Activated CD4-positive, alpha-beta memory T cell treated with anti-CD3 and anti-CD28 coated beads, Interleukin-2, amount 10 ng/mL, durations not matched to agents 7 days and 5 days (primary cell): ENCODE measurements around the gene NHS. TPM values are rescaled to one million over a fixed set of nuclear protein-coding genes. Genes with fewer than 3 reads are reported as not detected.

Experiments
- CTCF ChIA-PET: fragments of 350-600 bp; sonication (Branson Sonifier 250); formaldehyde crosslinking; loops from one replicate; lab custom pipeline; 2021; ENCODE audit warnings: antibody characterized with exemption, inconsistent platforms; lab: Charles Lee
- POLR2A ChIA-PET: fragments of 350-600 bp; sonication (Branson Sonifier 250); formaldehyde crosslinking; loops from one replicate; lab custom pipeline; 2021; ENCODE audit warnings: antibody characterized with exemption; lab: Charles Lee
- DNase-seq: peaks from one replicate; pipeline ENCODE4 v3.0.0-alpha.2; 2020
- H3K27ac Mint-ChIP-seq: one replicate; pipeline ENCODE4 v1.8.0; 2021; ENCODE audit warnings: mild to moderate bottlenecking, mixed read lengths
- H3K27me3 Mint-ChIP-seq: one replicate; pipeline ENCODE4 v1.8.0; 2021; ENCODE audit warnings: mixed read lengths
- H3K36me3 Mint-ChIP-seq: one replicate; pipeline ENCODE4 v1.8.0; 2021; ENCODE audit warnings: low read depth, mixed read lengths
- H3K4me1 Mint-ChIP-seq: one replicate; pipeline ENCODE4 v1.8.0; 2021; ENCODE audit warnings: mixed read lengths
- H3K4me3 Mint-ChIP-seq: one replicate; pipeline ENCODE4 v1.8.0; 2021; ENCODE audit warnings: mild to moderate bottlenecking, mixed read lengths
- H3K9me3 Mint-ChIP-seq: one replicate; pipeline ENCODE4 v1.8.0; 2021; ENCODE audit warnings: mixed read lengths
- total RNA-seq, 2 experiments: library from RNA; stranded (reverse); gene quantifications; one replicate each; pipeline ENCODE4 v1.2.3, GENCODE V29; 2021

The NHS gene
- total RNA-seq, 2 experiments from 2014 or later: 0.43 to 0.71 TPM

DNA sequence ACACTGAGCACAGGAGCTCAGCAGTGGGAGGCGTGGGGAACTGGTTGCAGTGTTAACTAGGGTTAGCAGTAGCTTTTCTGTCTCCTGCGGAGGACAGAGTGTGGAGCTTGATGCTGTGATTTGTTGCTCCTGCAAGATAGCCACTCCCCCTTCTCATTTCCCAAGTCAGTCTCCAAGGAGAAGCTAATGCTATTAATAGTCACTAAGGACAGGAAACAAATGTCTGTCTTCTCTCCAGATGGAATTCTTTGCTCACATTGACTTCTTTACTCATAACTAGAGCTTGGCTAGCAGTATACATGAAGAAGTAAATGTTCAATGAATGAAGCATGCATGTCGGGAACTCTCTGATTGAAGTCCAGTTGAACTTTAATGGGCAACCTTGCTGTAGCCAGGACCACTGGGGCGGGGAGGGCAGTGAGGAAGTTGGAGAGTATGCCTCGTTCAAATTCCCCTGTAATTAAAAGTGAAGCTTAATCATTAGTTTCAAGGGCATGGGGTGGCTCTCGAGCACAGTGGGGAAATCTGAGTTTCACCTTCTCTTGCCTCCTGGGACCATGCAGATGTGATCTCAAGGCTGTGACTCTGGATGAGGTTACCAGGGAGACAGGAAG lies 205.6 kb downstream of the NHS start:
- ChIA-PET POLR2A (no interaction called here), CTCF (no interaction called here)
- Mint-ChIP-seq H3K9me3 (no peaks in the 10 kb centered on the region), H3K27ac (no peak overlapping the region), H3K36me3 (no peaks in the 10 kb centered on the region), H3K4me3 (no peak overlapping the region), H3K4me1 (no peaks in the 10 kb centered on the region), H3K27me3 (peaks cover 2% of the 10 kb centered on the region)
- DNase-seq: no peak

GRCh38 chrX:17581641-17582040 lies 206.6 kb downstream of the NHS start:
- Mint-ChIP-seq H3K9me3 (no peaks in the 10 kb centered on the region), H3K36me3 (no peaks in the 10 kb centered on the region), H3K27me3 (peaks cover 2% of the 10 kb centered on the region), H3K4me1 (no peaks in the 10 kb centered on the region), H3K27ac (no peak overlapping the region), H3K4me3 (no peak overlapping the region)
- ChIA-PET CTCF (no interaction called here), POLR2A (no interaction called here)
- DNase-seq: no peak

- Mint-ChIP-seq H3K36me3 (no peaks in the 10 kb centered on the region), H3K4me1 (no peaks in the 10 kb centered on the region), H3K27ac (no peak overlapping the region), H3K4me3 (no peak overlapping the region), H3K9me3 (no peaks in the 10 kb centered on the region), H3K27me3 (peaks cover 2% of the 10 kb centered on the region)
- no peak for DNase-seq
- CTCF ChIA-PET: no interaction called here
- POLR2A ChIA-PET: no interaction called here
Measured at GRCh38 chrX:17584248-17584681, 209.3 kb downstream of the NHS start.

DNA sequence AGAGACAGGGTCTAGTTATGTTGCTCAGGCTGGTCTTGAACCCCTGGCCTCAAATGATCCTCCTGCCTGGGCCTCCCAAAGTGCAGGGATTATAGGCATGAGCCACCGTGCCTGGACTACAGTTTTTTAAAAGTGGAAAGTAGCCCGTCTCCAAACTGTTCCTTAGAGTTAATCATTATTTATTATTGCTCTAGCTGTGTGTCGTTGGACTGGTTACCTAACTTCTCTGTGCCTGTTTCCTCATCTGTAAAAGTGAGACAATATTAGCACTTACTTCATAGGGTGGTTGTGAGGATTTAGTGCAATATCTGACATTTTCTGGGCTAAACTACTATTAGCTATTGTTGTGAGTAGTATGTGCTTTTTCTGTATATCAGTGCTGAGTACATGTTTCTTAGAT lies 210.0 kb downstream of the NHS start:
- Mint-ChIP-seq H3K27me3 (peaks cover 2% of the 10 kb centered on the region), H3K27ac (no peak overlapping the region), H3K36me3 (no peaks in the 10 kb centered on the region), H3K4me1 (no peaks in the 10 kb centered on the region), H3K9me3 (no peaks in the 10 kb centered on the region), H3K4me3 (no peak overlapping the region)
- ChIA-PET POLR2A (no interaction called here), CTCF (no interaction called here)
- no peak for DNase-seq

DNA sequence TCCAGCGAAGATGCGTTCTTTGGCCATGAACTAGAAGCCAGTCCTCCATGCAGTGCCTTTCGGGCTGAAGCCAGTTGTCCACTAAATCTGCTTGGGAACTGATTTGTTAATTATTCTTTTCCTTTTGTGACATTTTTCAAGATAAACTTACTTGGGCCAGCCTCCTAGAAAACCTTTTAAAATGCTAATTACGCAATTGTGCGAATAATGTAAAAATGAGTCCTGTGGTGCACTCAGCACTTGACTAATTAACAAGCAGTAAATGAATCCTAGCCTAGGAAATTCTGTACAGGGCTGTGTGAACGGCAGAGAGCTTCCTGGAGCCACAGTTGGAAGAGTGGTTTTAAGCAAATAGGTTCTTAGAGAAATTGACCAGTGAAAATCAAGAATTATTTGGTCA lies 212.4 kb downstream of the NHS start:
- Mint-ChIP-seq H3K4me1 (peaks cover 11% of the 10 kb centered on the region), H3K27ac (no peak overlapping the region), H3K36me3 (no peaks in the 10 kb centered on the region), H3K4me3 (no peak overlapping the region), H3K9me3 (no peaks in the 10 kb centered on the region), H3K27me3 (no peaks in the 10 kb centered on the region)
- ChIA-PET POLR2A (no interaction called here), CTCF (no interaction called here)
- no peak for DNase-seq

DNA sequence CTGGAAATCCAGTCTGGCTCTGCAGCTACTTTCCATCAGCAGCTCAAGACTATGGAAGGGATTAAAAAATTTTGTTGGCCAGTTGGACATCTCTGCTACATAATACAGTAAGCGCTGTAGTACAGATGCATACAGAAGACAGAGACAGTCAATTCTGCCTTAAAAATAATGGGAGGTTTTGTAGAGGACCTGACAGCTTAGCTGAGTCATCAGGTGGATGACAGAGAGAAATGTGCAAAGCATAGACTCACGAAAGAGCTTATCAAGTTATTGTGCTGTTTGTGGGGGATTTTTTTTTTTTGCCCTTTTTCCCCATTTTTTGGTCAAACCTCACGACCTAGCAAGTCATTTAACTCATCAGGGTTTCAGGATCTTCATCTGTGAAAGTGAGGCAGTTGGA lies 213.3 kb downstream of the NHS start:
- H3K36me3 Mint-ChIP-seq: no peaks in the 10 kb centered on the region
- H3K4me1 Mint-ChIP-seq: peaks cover 11% of the 10 kb centered on the region
- ChIA-PET POLR2A (no interaction called here), CTCF (no interaction called here)
- no peak for DNase-seq
- H3K27me3 Mint-ChIP-seq: no peaks in the 10 kb centered on the region
- H3K9me3 Mint-ChIP-seq: no peaks in the 10 kb centered on the region
- no peak overlapping the region for H3K27ac Mint-ChIP-seq
- H3K4me3 Mint-ChIP-seq: no peak overlapping the region

GRCh38 chrX:17590892-17591740 lies 216.1 kb downstream of the NHS start:
- Mint-ChIP-seq H3K4me3 (no peak overlapping the region), H3K27ac (no peak overlapping the region)

DNA sequence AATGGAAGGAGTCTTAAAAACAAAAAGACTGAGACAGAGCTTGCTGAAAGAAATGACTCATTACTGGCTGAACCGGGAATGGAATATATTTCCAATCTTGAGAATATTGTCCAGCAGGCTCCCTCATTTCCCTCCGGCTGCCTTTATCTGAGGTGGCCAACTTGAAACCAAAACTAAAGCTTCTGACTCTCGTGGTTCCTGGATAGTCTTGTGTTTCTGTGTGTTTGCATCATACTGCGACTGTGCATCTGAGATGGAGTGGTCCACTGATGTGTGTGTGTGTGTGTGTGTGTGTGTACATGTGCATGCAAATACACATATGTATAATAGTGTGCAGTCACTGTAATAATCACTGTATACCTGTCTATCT lies 216.7 kb downstream of the NHS start:
- no peaks in the 10 kb centered on the region for H3K36me3 Mint-ChIP-seq
- no peak overlapping the region for H3K27ac Mint-ChIP-seq
- DNase-seq: no peak
- ChIA-PET CTCF (no interaction called here), POLR2A (no interaction called here)
- H3K9me3 Mint-ChIP-seq: no peaks in the 10 kb centered on the region
- H3K4me1 Mint-ChIP-seq: peaks cover 19% of the 10 kb centered on the region
- no peaks in the 10 kb centered on the region for H3K27me3 Mint-ChIP-seq
- H3K4me3 Mint-ChIP-seq: no peak overlapping the region

More at GRCh38 chrX:17590892-17591740, 216.1 kb downstream of the NHS start:
- peak; percentile 38 for DNase-seq
- Mint-ChIP-seq H3K27me3 (no peaks in the 10 kb centered on the region), H3K36me3 (no peaks in the 10 kb centered on the region), H3K4me1 (peaks cover 19% of the 10 kb centered on the region), H3K9me3 (no peaks in the 10 kb centered on the region)
- ChIA-PET POLR2A (no interaction called here), CTCF (no interaction called here)

GRCh38 chrX:17592117-17592516 lies 217.1 kb downstream of the NHS start:
- ChIA-PET CTCF (no interaction called here), POLR2A (no interaction called here)
- Mint-ChIP-seq H3K27me3 (no peaks in the 10 kb centered on the region), H3K4me1 (peaks cover 19% of the 10 kb centered on the region), H3K9me3 (no peaks in the 10 kb centered on the region), H3K27ac (no peak overlapping the region), H3K4me3 (no peak overlapping the region), H3K36me3 (no peaks in the 10 kb centered on the region)
- DNase-seq: no peak

- H3K4me1 Mint-ChIP-seq: peaks cover 19% of the 10 kb centered on the region
- no peak for DNase-seq
- CTCF ChIA-PET: no interaction called here
- no peak overlapping the region for H3K4me3 Mint-ChIP-seq
- no peaks in the 10 kb centered on the region for H3K9me3 Mint-ChIP-seq
- H3K27me3 Mint-ChIP-seq: peaks cover 2% of the 10 kb centered on the region
- POLR2A ChIA-PET: no interaction called here
- no peaks in the 10 kb centered on the region for H3K36me3 Mint-ChIP-seq
- no peak overlapping the region for H3K27ac Mint-ChIP-seq
Measured at GRCh38 chrX:17594693-17595092, 219.7 kb downstream of the NHS start.

DNA sequence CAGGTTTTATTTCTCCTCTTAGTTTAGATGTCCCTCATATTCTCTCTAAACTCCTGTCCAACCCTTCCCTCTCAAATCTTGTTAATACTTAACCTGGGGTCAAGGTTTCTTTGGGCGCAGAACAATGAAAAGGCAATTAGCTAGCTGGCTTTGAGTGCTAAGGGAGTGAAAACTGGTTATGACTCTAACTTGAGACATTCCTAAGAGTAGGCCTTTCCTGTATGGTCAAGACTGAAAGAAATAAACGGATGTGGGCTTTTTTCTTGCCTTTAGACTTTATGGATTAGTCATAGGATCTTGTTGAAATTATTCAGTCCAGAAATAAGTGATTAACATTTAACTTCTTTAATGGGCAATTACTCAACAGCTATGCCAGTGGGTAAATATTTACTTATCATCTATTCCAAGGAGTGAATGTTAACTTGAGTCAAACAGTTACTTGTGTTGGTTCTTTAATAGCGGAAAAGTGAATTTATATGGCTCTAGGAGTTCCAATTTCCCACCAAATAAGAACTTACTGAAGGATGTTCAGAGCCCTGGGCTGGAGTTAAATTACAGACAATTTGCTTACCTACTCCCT lies 220.5 kb downstream of the NHS start:
- no peak for DNase-seq
- Mint-ChIP-seq H3K4me3 (no peak overlapping the region), H3K4me1 (peaks cover 19% of the 10 kb centered on the region), H3K36me3 (no peaks in the 10 kb centered on the region), H3K9me3 (no peaks in the 10 kb centered on the region), H3K27me3 (peaks cover 2% of the 10 kb centered on the region), H3K27ac (no peak overlapping the region)
- POLR2A ChIA-PET: no interaction called here
- CTCF ChIA-PET: no interaction called here

GRCh38 chrX:17596061-17596460 lies 221.1 kb downstream of the NHS start:
- CTCF ChIA-PET: no interaction called here
- no peak overlapping the region for H3K27ac Mint-ChIP-seq
- no peak for DNase-seq
- H3K4me1 Mint-ChIP-seq: peaks cover 17% of the 10 kb centered on the region
- no peak overlapping the region for H3K4me3 Mint-ChIP-seq
- H3K27me3 Mint-ChIP-seq: peaks cover 3% of the 10 kb centered on the region
- POLR2A ChIA-PET: no interaction called here
- H3K9me3 Mint-ChIP-seq: no peaks in the 10 kb centered on the region
- H3K36me3 Mint-ChIP-seq: no peaks in the 10 kb centered on the region

DNA sequence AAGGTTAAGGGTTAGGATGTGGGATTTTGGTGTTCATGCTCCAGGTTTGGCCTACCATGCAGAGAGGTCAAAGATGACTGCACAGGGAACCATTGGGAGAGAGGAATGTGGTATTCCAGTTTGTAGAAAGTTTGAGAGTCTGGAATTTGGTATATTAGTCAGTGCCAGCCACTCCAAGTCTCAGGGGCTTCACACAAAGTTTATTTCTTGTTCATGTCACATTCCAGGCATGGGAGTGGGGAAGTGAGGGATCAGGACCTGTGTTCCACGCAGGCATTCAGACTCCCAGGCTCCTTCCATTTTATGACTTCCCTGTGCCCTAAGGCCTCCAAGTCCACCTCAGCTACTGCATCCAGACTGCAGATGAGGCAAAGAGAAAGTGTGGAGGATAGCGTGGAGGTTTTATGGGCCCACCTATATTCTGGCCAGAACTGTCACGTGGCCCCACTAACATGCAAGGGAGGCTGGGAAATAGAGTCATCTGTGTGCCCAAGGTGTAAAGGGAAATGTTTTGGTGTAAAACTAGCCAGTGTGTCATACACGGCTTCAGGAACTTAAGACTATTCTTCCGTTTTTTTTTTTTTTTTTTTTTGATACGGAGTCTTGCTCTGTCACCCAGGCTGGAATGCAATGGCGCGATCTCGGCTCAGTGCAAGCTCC lies 221.7 kb downstream of the NHS start:
- ChIA-PET CTCF (no interaction called here), POLR2A (no interaction called here)
- H3K27me3 Mint-ChIP-seq: peaks cover 6% of the 10 kb centered on the region
- peaks cover 11% of the 10 kb centered on the region for H3K4me1 Mint-ChIP-seq
- DNase-seq: no peak
- no peak overlapping the region for H3K27ac Mint-ChIP-seq
- H3K9me3 Mint-ChIP-seq: no peaks in the 10 kb centered on the region
- no peaks in the 10 kb centered on the region for H3K36me3 Mint-ChIP-seq
- no peak overlapping the region for H3K4me3 Mint-ChIP-seq
